Adrenal gland (tissue), 12 donors: ENCODE data around the gene RMND5B. TPM values are rescaled to one million over a fixed set of nuclear protein-coding genes. Genes with fewer than 3 reads are reported as not detected.

Experiments
- DNase-seq, 7 donors: peaks; one replicate each; pipeline ENCODE4 v3.0.0-alpha.2; 2019 to 2020
- H3K27ac ChIP-seq, 5 donors: fragments of 200-600 bp; sonication (generic) in 4 of 5; 1 replicate in 3 of 5; 2 replicates in 2 of 5; pipeline versions ENCODE4 v1.5.1 to v1.8.0; 2016 to 2020; ENCODE audit warnings: mild to moderate bottlenecking in 1 of 5
- H3K27me3 ChIP-seq: fragments of 200-600 bp; 2 replicates; pipeline ENCODE4 v1.8.0; 2021
- H3K36me3 ChIP-seq, 2 donors: fragments of 200-600 bp; replicated peaks in 1 of 2; 1 replicate in 1 of 2; 2 replicates in 1 of 2; pipeline versions ENCODE4 v1.5.1 to v1.8.0; 2018 to 2022
- H3K4me1 ChIP-seq, 2 donors: fragments of 200-600 bp; replicated peaks in 1 of 2; 1 replicate in 1 of 2; 2 replicates in 1 of 2; pipeline versions ENCODE4 v1.5.1 to v1.8.0; 2018 to 2021
- H3K4me3 ChIP-seq, 4 donors: fragments of 200-600 bp; sonication (generic) in 3 of 4; one replicate each; pipeline ENCODE4 v1.5.1; 2016 to 2018
- H3K9me3 ChIP-seq, 3 donors: fragments of 200-600 bp; sonication (generic) in 1 of 3; replicated peaks in 1 of 3; 1 replicate in 2 of 3; 2 replicates in 1 of 3; pipeline versions ENCODE4 v1.5.1 to v1.8.0; 2016 to 2021
- CTCF ChIP-seq, 6 experiments: fragments of 450-650 bp in 4 of 6; fragments of 200-600 bp in 2 of 6; sonication (generic) in 1 of 6; IDR thresholded peaks; 1 replicate in 5 of 6; 2 replicates in 1 of 6; pipeline versions ENCODE4 v1.5.1 to v1.8.0; 2016 to 2021; ENCODE audit warnings: antibody characterized with exemption in 6 of 6, mild to moderate bottlenecking in 2 of 6, moderate library complexity in 1 of 6
- POLR2A ChIP-seq, 2 donors: fragments of 450-650 bp; IDR thresholded peaks; one replicate each; pipeline ENCODE4 v1.6.1; 2017; ENCODE audit warnings: antibody characterized with exemption in 2 of 2, mild to moderate bottlenecking in 2 of 2, moderate library complexity in 1 of 2
- WGBS, 4 donors: extraction: QIAGEN DNeasy Blood & Tissue Kit in 2 of 4; methylation state at CpG; one replicate each; pipeline versions ENCODE4 v1.1.5 to v1.1.7; 2013 to 2017; 5-methylcytosine and 5-hydroxymethylcytosine counted together
- intact Hi-C, 2 donors: fragments of 100-400 bp; cut with DNase I; formaldehyde crosslinking; loops; one replicate each; pipeline versions ENCODE4 v1.14.1 to v1.15.0; 2022 to 2023
- polyA plus RNA-seq, 3 donors: library from polyadenylated mRNA; stranded (reverse); fragments of 200-250 nt in 2 of 3; fragments of 350-450 nt in 1 of 3; fragmentation: Illumina TruSeq in 1 of 3; extraction: RNeasy Lipid Tissue Mini Kit (QIAGEN cat#74804) in 1 of 3; gene quantifications; one replicate each; pipeline ENCODE4 v1.2.3, GENCODE V29; 2013 to 2014
- total RNA-seq, 9 donors: library from RNA; depleted of rRNA in 4 of 9; stranded (reverse); fragments of >200 nt in 4 of 9; fragments of 120-200 nt in 1 of 9; fragmentation: NEBNext Ultra II Directional in 1 of 9; extraction: Animal tissue kit (Norgen Biotek cat#: 25700) in 1 of 9; gene quantifications; one replicate each; pipeline versions ENCODE4 v1.1.0 to v1.2.4, GENCODE V29; 2013 to 2023
- donor health status: healthy with polysubstance abuse.
- donor health status: Bipolar disorder and iron deficiency.
- donor health status: DM: yes; HTN: yes; CAD: no.
- donor health status: DM: no; HTN: no; CAD: no.
- donor health status: DM: no; HTN: no; CAD: no.
- donor health status: DM: yes; HTN: yes; CAD: no.

Gene RMND5B
- total and polyA plus RNA-seq, 12 donors, result 28.1 to 51.4 (median 37.0) TPM

- intact Hi-C loops, result no loop called here
- 59 to 67% (median 63%) methylated on average over 3 to 4 of the region's 4 CpGs for WGBS, 4 donors
- no peak for TF ChIP-seq POLR2A (IDR thresholded peaks at IDR 0.05)
- TF ChIP-seq CTCF (IDR thresholded peaks at IDR 0.05), result no peak
- Histone ChIP-seq H3K9me3 (no peaks in the 10 kb centered on the region), H3K4me3 (no peak overlapping the region), H3K4me1 (no peaks in the 10 kb centered on the region), H3K27ac (no peak overlapping the region), H3K27me3 (no peaks in the 10 kb centered on the region), H3K36me3 (no peaks in the 10 kb centered on the region)
- no peak for DNase-seq
Measured at GRCh38 chr5:178106086-178106485, 24.7 kb upstream of the RMND5B start.

GRCh38 chr5:178106556-178107239 is 24.1 kb upstream of the RMND5B start:
- no peak for DNase-seq
- no peak for TF ChIP-seq POLR2A (IDR thresholded peaks at IDR 0.05)
- TF ChIP-seq CTCF (IDR thresholded peaks at IDR 0.05), result no peak
- 74 to 84% (median 78%) methylated on average over 6 to 13 of the region's 13 CpGs for WGBS, 4 donors

GRCh38 chr5:178107756-178108310 is 23.0 kb upstream of the RMND5B start:
- no peaks in the 10 kb centered on the region for H3K27me3 ChIP-seq
- no peak for DNase-seq
- H3K36me3 ChIP-seq, result no peaks in the 10 kb centered on the region
- H3K9me3 ChIP-seq, result no peaks in the 10 kb centered on the region
- TF ChIP-seq POLR2A (IDR thresholded peaks at IDR 0.05), result no peak
- TF ChIP-seq CTCF (IDR thresholded peaks at IDR 0.05), result no peak
- WGBS, 4 donors, result 23 to 46% (median 30%) methylated on average over 2 to 5 of the region's 5 CpGs
- no peak overlapping the region for H3K4me3 ChIP-seq
- no peaks in the 10 kb centered on the region for H3K4me1 ChIP-seq
- intact Hi-C loops, result no loop called here
- no peak overlapping the region for H3K27ac ChIP-seq

More at GRCh38 chr5:178106556-178107239, 24.1 kb upstream of the RMND5B start:
- H3K27ac ChIP-seq, result no peak overlapping the region
- H3K36me3 ChIP-seq, result no peaks in the 10 kb centered on the region
- H3K4me3 ChIP-seq, result no peak overlapping the region
- H3K4me1 ChIP-seq, result no peaks in the 10 kb centered on the region
- H3K27me3 ChIP-seq, result no peaks in the 10 kb centered on the region
- no peaks in the 10 kb centered on the region for H3K9me3 ChIP-seq
- intact Hi-C loops, result no loop called here

GRCh38 chr5:178108446-178108845 is 22.4 kb upstream of the RMND5B start:
- Histone ChIP-seq H3K4me1 (peaks cover under 1% of the 10 kb centered on the region in 2 donors), H3K9me3 (no peaks in the 10 kb centered on the region), H3K27ac (no peak overlapping the region), H3K4me3 (no peak overlapping the region), H3K27me3 (no peaks in the 10 kb centered on the region), H3K36me3 (no peaks in the 10 kb centered on the region)
- 86 to 88% (median 87%) methylated on average over 5 to 7 of the region's 7 CpGs for WGBS, 4 donors
- no peak for TF ChIP-seq CTCF (IDR thresholded peaks at IDR 0.05)
- TF ChIP-seq POLR2A (IDR thresholded peaks at IDR 0.05), result no peak
- intact Hi-C loops, result no loop called here
- DNase-seq, result no peak
